AG09309 (cell line): ENCODE results near the gene ESYT3.
A peak's percentile ranks its signal among the peaks of the same experiment; 100 is the strongest.

ENCODE experiments used
- DNase-seq: peaks from one replicate; pipeline ENCODE4 v3.0.0-alpha.2; 2010; ENCODE audit warnings: low read depth
- H3K4me3 ChIP-seq: 2 replicates; pipeline ENCODE4 v1.5.1; 2011; ENCODE audit warnings: mild to moderate bottlenecking, low read depth, low read length, moderate library complexity; ENCODE audit not compliant: control insufficient read depth
- TF ChIP-seq, protein P1 (sequence below): IDR thresholded peaks from 2 replicates; pipeline ENCODE4 v1.5.1; 2011; ENCODE audit warnings: mild to moderate bottlenecking, low read depth, low read length, inconsistent platforms; ENCODE audit not compliant: insufficient read depth, control insufficient read depth; ENCODE audit errors: missing control alignments

Gene ESYT3, protein sequence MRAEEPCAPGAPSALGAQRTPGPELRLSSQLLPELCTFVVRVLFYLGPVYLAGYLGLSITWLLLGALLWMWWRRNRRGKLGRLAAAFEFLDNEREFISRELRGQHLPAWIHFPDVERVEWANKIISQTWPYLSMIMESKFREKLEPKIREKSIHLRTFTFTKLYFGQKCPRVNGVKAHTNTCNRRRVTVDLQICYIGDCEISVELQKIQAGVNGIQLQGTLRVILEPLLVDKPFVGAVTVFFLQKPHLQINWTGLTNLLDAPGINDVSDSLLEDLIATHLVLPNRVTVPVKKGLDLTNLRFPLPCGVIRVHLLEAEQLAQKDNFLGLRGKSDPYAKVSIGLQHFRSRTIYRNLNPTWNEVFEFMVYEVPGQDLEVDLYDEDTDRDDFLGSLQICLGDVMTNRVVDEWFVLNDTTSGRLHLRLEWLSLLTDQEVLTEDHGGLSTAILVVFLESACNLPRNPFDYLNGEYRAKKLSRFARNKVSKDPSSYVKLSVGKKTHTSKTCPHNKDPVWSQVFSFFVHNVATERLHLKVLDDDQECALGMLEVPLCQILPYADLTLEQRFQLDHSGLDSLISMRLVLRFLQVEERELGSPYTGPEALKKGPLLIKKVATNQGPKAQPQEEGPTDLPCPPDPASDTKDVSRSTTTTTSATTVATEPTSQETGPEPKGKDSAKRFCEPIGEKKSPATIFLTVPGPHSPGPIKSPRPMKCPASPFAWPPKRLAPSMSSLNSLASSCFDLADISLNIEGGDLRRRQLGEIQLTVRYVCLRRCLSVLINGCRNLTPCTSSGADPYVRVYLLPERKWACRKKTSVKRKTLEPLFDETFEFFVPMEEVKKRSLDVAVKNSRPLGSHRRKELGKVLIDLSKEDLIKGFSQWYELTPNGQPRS

DNA sequence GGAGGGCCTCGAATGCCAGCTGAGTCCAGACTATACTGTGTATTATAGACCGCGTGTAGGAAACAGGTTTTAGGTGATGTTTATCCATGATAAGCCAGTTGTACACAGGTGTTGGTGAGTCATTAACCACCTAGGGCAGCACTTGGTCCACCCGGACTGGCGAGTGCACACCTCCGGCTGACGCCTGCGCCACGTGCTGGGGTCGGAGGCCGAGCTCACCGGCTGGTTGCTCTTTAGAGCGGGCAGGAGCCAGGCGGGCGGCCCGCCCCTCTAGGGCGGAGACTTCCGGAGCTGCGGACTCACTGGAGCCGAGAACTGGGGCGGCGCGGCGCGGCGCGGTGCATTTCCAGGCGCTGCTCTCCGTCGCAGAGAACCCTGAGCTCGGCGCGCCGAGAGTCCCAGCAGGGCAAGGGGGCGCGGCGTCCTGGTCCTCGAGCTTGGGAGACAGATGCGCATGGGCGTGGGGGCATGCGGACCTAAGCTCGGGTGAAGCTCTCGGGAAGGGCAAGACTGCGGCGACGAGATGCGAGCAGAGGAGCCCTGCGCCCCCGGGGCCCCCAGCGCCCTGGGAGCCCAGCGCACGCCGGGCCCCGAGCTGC, at the start of gene ESYT3:
TSS of gene ESYT3 (plus strand) at position 341 of the 599 bp plus-strand sequence. CDS start at position 524, 183 bp downstream.
- H3K4me3 ChIP-seq, result peak within 1 kb of the TSS; percentile 48
- DNase-seq, result no peak

DNA sequence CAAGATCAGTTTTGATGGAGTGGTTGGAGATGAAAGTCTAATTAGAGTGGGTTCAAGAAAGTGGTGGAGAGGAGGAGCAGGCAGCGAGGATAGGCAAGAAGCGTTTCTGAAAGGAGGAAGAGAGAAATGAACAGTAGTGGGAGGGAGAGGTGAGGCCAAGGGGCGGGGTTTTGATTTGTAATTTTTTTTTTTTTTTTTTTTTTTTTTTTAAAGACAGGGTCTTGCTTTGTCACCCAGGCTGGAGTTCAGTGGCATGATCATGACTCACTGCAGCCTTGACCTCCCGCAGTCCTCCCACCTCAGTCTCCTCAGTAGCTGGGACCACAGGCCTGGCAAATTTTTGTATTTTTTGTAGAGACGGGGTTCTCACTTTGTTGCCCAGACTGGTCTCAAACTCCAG, 49.4 kb upstream of the ESYT3 start:
- TF ChIP-seq, protein P1, sequence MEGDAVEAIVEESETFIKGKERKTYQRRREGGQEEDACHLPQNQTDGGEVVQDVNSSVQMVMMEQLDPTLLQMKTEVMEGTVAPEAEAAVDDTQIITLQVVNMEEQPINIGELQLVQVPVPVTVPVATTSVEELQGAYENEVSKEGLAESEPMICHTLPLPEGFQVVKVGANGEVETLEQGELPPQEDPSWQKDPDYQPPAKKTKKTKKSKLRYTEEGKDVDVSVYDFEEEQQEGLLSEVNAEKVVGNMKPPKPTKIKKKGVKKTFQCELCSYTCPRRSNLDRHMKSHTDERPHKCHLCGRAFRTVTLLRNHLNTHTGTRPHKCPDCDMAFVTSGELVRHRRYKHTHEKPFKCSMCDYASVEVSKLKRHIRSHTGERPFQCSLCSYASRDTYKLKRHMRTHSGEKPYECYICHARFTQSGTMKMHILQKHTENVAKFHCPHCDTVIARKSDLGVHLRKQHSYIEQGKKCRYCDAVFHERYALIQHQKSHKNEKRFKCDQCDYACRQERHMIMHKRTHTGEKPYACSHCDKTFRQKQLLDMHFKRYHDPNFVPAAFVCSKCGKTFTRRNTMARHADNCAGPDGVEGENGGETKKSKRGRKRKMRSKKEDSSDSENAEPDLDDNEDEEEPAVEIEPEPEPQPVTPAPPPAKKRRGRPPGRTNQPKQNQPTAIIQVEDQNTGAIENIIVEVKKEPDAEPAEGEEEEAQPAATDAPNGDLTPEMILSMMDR, result no peak
- no peak for DNase-seq
- H3K4me3 ChIP-seq, result no peak overlapping the region

More for the DNA sequence above, at the start of gene ESYT3:
- TF ChIP-seq, protein P1, result no peak

DNA sequence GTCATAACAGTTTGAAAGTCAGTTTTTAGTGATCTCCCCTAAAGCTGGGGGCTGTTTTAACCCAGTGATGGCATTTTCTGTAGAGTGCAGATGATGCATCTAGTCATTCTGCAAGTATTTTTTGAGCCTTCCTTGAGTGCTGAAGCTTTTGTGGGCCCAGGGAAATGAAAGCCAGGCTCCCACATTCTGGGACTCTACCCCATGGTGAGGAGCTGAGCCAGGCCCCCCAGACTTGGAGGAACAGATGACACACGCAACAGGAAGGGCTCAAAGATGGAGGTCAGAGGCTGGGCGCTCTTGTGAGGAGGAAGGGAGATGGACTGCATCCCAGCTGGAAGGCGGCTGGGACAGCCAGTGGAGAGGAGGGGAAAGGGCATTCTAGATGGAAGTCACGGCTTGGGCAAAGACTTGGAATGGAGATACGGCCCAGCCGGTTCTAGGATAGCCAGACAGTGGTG, 45.2 kb upstream of the ESYT3 start:
- no peak overlapping the region for H3K4me3 ChIP-seq
- TF ChIP-seq, protein P1, result no peak
- DNase-seq, result no peak

DNA sequence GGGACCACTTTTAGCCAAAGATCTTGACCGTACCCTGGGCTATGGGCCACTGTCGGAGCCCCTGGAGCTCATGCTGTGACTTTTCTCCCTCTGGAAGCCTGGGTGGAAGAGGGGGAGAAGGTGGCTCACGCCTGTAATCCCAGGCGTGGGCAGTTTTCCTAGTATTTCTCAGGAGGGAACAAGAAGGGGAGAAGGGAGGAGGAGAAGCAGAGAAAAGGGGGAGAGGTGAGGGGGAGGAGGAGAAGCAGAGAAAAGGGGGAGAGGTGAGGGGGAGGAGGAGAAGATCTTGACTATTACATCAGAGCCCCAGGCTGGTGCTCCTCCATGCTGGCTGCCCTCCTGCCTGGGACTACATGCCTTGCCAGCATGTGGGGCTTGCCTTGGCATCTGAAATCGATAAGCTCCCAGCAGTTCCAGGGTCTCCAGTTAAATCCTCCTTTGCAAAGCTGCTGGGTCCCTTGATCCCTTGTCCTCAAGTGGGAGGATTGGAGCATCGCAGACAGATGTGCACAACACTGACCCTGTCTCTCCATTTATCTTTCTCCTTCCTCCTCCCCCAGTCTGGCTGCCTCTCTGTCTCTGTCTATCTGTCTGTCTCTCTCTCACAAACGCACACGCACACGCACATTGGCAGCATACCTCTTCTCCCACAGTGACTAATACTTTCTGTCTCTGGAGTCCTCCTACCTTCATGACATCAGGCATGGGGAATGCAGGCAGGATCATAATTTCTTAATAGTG, 44.4 kb upstream of the ESYT3 start:
- peak; percentile 90 for DNase-seq
- H3K4me3 ChIP-seq, result peak overlapping the region; percentile 15
- TF ChIP-seq, protein P1, result no peak

DNA sequence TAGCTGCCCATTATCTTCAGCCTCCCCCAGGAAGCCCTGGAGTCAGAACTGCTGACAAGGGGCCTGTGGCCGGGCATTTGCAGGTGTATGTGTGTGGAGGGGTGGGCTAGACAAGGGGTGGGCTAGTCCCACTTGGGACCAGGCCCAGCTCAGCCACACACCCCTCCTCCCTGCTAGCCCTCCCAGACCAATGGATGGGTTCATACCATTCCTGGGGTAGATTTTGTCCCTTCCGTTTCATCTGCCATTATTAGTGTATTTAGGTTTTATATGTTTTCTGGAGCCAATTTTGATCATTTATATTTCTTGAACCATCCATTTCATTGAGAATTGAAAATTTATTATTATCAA, 43.9 kb upstream of the ESYT3 start:
- no peak overlapping the region for H3K4me3 ChIP-seq
- DNase-seq, result no peak
- TF ChIP-seq, protein P1, result no peak

DNA sequence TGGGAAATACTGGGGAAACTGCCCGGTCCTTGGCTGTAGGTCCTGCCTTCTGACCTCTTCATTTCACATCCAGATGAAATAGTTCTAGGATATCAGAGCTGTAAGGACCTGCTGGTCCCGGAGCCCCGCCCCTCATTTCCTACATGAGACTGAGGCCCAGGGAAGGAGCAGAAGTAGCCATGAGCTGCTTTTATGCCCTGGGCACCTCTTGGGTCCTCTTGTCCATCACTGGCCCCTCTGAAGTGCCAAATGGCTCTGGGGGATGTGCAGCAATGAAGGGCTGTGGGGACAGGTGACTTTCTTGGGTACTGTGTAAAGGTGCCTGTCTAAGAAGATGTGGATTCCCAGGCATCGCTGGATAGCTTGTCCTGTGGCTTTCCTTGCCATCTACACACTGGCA, 40.3 kb upstream of the ESYT3 start:
- DNase-seq, result no peak

More for the DNA sequence above, 40.3 kb upstream of the ESYT3 start:
- TF ChIP-seq, protein P1, result no peak
- H3K4me3 ChIP-seq, result no peak overlapping the region
